MM.1S (cell line): Measurements from ENCODE around the gene SPATS2.

Experiments used
- CTCF ChIP-seq: fragments of 300-600 bp; sonication (generic); IDR thresholded peaks from 2 replicates; pipeline ENCODE4 v1.5.1; 2016; ENCODE audit warnings: antibody characterized with exemption, low read length, mixed read lengths
- EZH2 ChIP-seq: fragments of 300-600 bp; sonication (generic); optimal IDR thresholded peaks from 2 replicates; pipeline ENCODE3; 2017; ENCODE audit warnings: low read depth, mild to moderate bottlenecking, antibody characterized with exemption, low read length, mixed read lengths

DNA sequence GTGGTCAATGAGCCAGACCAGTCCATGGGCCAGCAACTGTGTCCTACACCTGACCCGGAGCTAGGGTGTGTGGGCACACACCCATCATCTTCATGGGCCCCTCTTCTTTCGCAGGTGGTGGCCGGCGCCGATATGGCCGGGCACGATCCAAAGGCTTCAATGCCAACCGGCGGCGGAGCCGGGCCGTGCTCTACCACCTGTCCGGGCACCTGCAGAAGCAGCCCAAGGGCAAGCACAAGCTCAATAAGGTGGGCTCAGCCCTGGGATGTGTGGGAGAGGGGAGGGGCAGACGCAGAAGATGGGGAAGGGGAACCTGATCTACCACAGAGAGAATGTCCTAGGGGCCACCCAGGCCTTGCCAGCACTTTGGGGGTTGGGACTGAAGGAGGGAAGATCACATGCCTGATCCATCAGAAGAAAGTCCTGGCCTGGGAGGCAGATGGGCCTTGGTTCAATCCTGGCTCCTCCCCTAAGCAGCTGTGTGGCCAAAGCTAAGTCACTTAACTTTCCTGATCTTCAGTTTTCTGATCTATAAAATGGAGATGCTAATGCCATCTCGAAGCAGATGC is 175.4 kb downstream of the SPATS2 start:
- TF ChIP-seq CTCF: no peak
- TF ChIP-seq EZH2: no peak
